Ovary (tissue), 3 donors: Measurements from ENCODE around the gene NEK3.

Experiments
- EP300 ChIP-seq: sonication (generic); formaldehyde crosslinking; IDR thresholded peaks from one replicate; pipeline ENCODE4 v1.6.1; 2017; ENCODE audit warnings: antibody characterized with exemption
- TF ChIP-seq, protein P1 (sequence below), 3 donors: fragments of 450-650 bp in 2 of 3; fragments of 200-600 bp in 1 of 3; IDR thresholded peaks; one replicate each; pipeline versions ENCODE4 v1.5.1 to v1.8.0; 2016 to 2022; ENCODE audit warnings: antibody characterized with exemption in 3 of 3, mild to moderate bottlenecking in 1 of 3
- donor health status: DM: no; HTN: no; CAD: no.

DNA sequence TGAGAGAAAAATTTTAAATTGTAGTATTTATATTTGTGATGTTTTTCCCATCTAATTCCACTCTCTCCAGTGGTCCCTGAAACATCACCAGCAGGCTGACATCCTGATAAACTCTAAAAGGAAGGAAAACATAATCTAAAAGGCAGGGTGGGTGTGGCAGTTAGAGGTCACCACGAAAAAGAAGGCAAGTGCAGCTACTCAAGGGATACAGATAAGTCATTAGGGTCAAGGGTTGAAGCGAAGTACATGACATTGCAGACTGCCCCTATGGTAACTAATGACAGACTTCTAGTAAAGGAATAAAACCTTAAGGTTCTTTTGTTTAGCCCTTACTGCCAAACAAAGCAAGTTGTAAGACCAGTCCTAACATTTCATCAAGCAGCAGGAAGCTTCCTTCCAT, 6.0 kb upstream of the NEK3 start:
- TF ChIP-seq EP300: no peak
- TF ChIP-seq, protein P1, sequence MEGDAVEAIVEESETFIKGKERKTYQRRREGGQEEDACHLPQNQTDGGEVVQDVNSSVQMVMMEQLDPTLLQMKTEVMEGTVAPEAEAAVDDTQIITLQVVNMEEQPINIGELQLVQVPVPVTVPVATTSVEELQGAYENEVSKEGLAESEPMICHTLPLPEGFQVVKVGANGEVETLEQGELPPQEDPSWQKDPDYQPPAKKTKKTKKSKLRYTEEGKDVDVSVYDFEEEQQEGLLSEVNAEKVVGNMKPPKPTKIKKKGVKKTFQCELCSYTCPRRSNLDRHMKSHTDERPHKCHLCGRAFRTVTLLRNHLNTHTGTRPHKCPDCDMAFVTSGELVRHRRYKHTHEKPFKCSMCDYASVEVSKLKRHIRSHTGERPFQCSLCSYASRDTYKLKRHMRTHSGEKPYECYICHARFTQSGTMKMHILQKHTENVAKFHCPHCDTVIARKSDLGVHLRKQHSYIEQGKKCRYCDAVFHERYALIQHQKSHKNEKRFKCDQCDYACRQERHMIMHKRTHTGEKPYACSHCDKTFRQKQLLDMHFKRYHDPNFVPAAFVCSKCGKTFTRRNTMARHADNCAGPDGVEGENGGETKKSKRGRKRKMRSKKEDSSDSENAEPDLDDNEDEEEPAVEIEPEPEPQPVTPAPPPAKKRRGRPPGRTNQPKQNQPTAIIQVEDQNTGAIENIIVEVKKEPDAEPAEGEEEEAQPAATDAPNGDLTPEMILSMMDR (IDR thresholded peaks at IDR 0.05): no peak
